HG03097 (cell line): Measurements from ENCODE around the gene GSAP.

ENCODE experiments used
- ATAC-seq: cut with Tn5 transposase; IDR thresholded peaks from one replicate; pipeline ENCODE4 v1.9.1; 2021; ENCODE audit not compliant: unreplicated experiment, low FRiP score

The GSAP gene

GRCh38 chr7:77438131-77438530 lies 22.0 kb upstream of the GSAP start:
- no peak for ATAC-seq

GRCh38 chr7:77434570-77435275 lies 18.6 kb upstream of the GSAP start:
- no peak for ATAC-seq

- ATAC-seq, result no peak
Observed at GRCh38 chr7:77433901-77434300, 17.8 kb upstream of the GSAP start.

- ATAC-seq, result no peak
Observed at GRCh38 chr7:77430927-77431326, 14.8 kb upstream of the GSAP start.

- no peak for ATAC-seq
Observed at GRCh38 chr7:77428777-77429231, 12.7 kb upstream of the GSAP start.

- no peak for ATAC-seq
Observed at GRCh38 chr7:77427996-77428603, 12.0 kb upstream of the GSAP start.

GRCh38 chr7:77426521-77427051 lies 10.4 kb upstream of the GSAP start:
- ATAC-seq, result no peak

- no peak for ATAC-seq
Observed at GRCh38 chr7:77426052-77426404, 9.9 kb upstream of the GSAP start.

- no peak for ATAC-seq
Observed at GRCh38 chr7:77425101-77426051, 9.2 kb upstream of the GSAP start.

- no peak for ATAC-seq
Observed at GRCh38 chr7:77422500-77422899, 6.4 kb upstream of the GSAP start.

- no peak for ATAC-seq
Observed at GRCh38 chr7:77420986-77421672, 5.0 kb upstream of the GSAP start.

- ATAC-seq, result no peak
Observed at GRCh38 chr7:77420438-77420837, 4.3 kb upstream of the GSAP start.

- no peak for ATAC-seq
Observed at GRCh38 chr7:77419102-77419501, 3.0 kb upstream of the GSAP start.

- ATAC-seq, result no peak
Observed at GRCh38 chr7:77417801-77418200, 1.7 kb upstream of the GSAP start.

GRCh38 chr7:77416621-77417371 lies 647 bp upstream of the GSAP start:
- ATAC-seq, result no peak

GRCh38 chr7:77415476-77415822 lies 700 bp downstream of the GSAP start:
- peak; percentile 19 for ATAC-seq

- no peak for ATAC-seq
Observed at GRCh38 chr7:77413861-77414424, 2.2 kb downstream of the GSAP start.

- no peak for ATAC-seq
Observed at GRCh38 chr7:77413128-77413527, 3.0 kb downstream of the GSAP start.

GRCh38 chr7:77409739-77410547 lies 6.2 kb downstream of the GSAP start:
- ATAC-seq, result no peak
